KOPT-K1 (cell line): ENCODE results near the gene TAF5.
"Not testable (repeated sequence)": the region's sequence is repeated elsewhere in the genome, so short reads cannot be mapped to it uniquely, and the experiment has no call there.

Source experiments
- H3K27ac ChIP-seq: fragments of 200-600 bp; sonication (generic); 2 replicates; pipeline ENCODE4 v1.5.1; 2016; ENCODE audit warnings: antibody characterized with exemption, mild to moderate bottlenecking, low read depth, low read length; ENCODE audit not compliant: poor library complexity, severe bottlenecking
- H3K36me3 ChIP-seq: fragments of 200-600 bp; sonication (generic); 2 replicates; pipeline ENCODE4 v1.5.1; 2017; ENCODE audit warnings: antibody characterized with exemption, mild to moderate bottlenecking, low read length, moderate library complexity; ENCODE audit not compliant: insufficient read depth
- H3K9me3 ChIP-seq: fragments of 200-600 bp; sonication (generic); 2 replicates; pipeline ENCODE4 v1.5.1; 2017; ENCODE audit warnings: antibody characterized with exemption, low read length, mild to moderate bottlenecking; ENCODE audit not compliant: insufficient read depth, poor library complexity, severe bottlenecking

TAF5 gene

GRCh38 chr10:103367782-103368518, at the start of gene TAF5:
TAF5 (plus strand) TSS chr10:103367976; CDS start chr10:103367990, 14 bp downstream.
- H3K27ac ChIP-seq: peak within 1 kb of the TSS; percentile 77
- H3K36me3 ChIP-seq: peaks cover 6% of the 10 kb centered on the region; the same call in 1 of the 2 replicates
- no peaks in the 10 kb centered on the region for H3K9me3 ChIP-seq

- H3K36me3 ChIP-seq: peaks cover 94% of the 10 kb centered on the region
- H3K27ac ChIP-seq: no peak overlapping the region
- no peaks in the 10 kb centered on the region for H3K9me3 ChIP-seq
Observed at GRCh38 chr10:103327906-103328305, 39.9 kb upstream of the TAF5 start.

GRCh38 chr10:103333934-103334520, 33.7 kb upstream of the TAF5 start:
- peaks cover 81% of the 10 kb centered on the region for H3K36me3 ChIP-seq
- no peak overlapping the region for H3K27ac ChIP-seq

GRCh38 chr10:103334567-103334966, 33.2 kb upstream of the TAF5 start:
- H3K36me3 ChIP-seq: peaks cover 81% of the 10 kb centered on the region
- no peaks in the 10 kb centered on the region for H3K9me3 ChIP-seq
- H3K27ac ChIP-seq: no peak overlapping the region

More at GRCh38 chr10:103333934-103334520, 33.7 kb upstream of the TAF5 start:
- no peaks in the 10 kb centered on the region for H3K9me3 ChIP-seq

- no peaks in the 10 kb centered on the region for H3K9me3 ChIP-seq
- H3K27ac ChIP-seq: no peak overlapping the region
- peaks cover 75% of the 10 kb centered on the region for H3K36me3 ChIP-seq
Observed at GRCh38 chr10:103336370-103336769, 31.4 kb upstream of the TAF5 start.

GRCh38 chr10:103350175-103350516, 17.6 kb upstream of the TAF5 start:
- peak overlapping the region; percentile 76 for H3K27ac ChIP-seq
- H3K36me3 ChIP-seq: peaks cover 35% of the 10 kb centered on the region
- H3K9me3 ChIP-seq: no peaks in the 10 kb centered on the region

GRCh38 chr10:103350517-103351260, 17.1 kb upstream of the TAF5 start, which contains the start of gene PCGF6:
PCGF6 (minus strand) TSS chr10:103351140; CDS start chr10:103351066, 74 bp downstream.
- H3K27ac ChIP-seq: peak within 1 kb of the TSS; percentile 76
- peaks cover 30% of the 10 kb centered on the region for H3K36me3 ChIP-seq
- H3K9me3 ChIP-seq: no peaks in the 10 kb centered on the region

GRCh38 chr10:103353281-103353680, 14.5 kb upstream of the TAF5 start:
- no peaks in the 10 kb centered on the region for H3K9me3 ChIP-seq
- H3K27ac ChIP-seq: no peak overlapping the region
- H3K36me3 ChIP-seq: peaks cover 9% of the 10 kb centered on the region

- not testable (repeated sequence) for H3K36me3 ChIP-seq, H3K27ac ChIP-seq, H3K9me3 ChIP-seq
Observed at GRCh38 chr10:103354567-103354966, 13.2 kb upstream of the TAF5 start.

GRCh38 chr10:103355906-103356599, 11.7 kb upstream of the TAF5 start:
- Histone ChIP-seq H3K9me3 (no peaks in the 10 kb centered on the region), H3K36me3 (no peaks in the 10 kb centered on the region), H3K27ac (no peak overlapping the region)

- H3K27ac ChIP-seq: not testable (repeated sequence)
Observed at GRCh38 chr10:103359493-103359892, 8.3 kb upstream of the TAF5 start.

GRCh38 chr10:103360791-103361190, 7.0 kb upstream of the TAF5 start:
- not testable (repeated sequence) for H3K9me3 ChIP-seq, H3K27ac ChIP-seq

More at GRCh38 chr10:103359493-103359892, 8.3 kb upstream of the TAF5 start:
- H3K9me3 ChIP-seq, H3K36me3 ChIP-seq: not testable (repeated sequence)

GRCh38 chr10:103367379-103367781, 396 bp upstream of the TAF5 start:
- no peaks in the 10 kb centered on the region for H3K9me3 ChIP-seq
- H3K36me3 ChIP-seq: 0 out of 2 replicates have a peak, but pooled peaks cover 6% of the 10 kb centered on the region
- peak overlapping the region; percentile 77 for H3K27ac ChIP-seq

More at GRCh38 chr10:103360791-103361190, 7.0 kb upstream of the TAF5 start:
- not testable (repeated sequence) for H3K36me3 ChIP-seq

- Histone ChIP-seq H3K27ac (no peak overlapping the region), H3K36me3 (peaks cover 59% of the 10 kb centered on the region), H3K9me3 (no peaks in the 10 kb centered on the region)
Observed at GRCh38 chr10:103373544-103373943, 5.8 kb downstream of the TAF5 start.

GRCh38 chr10:103374263-103374662, 6.5 kb downstream of the TAF5 start:
- no peak overlapping the region for H3K27ac ChIP-seq
- peaks cover 66% of the 10 kb centered on the region for H3K36me3 ChIP-seq
- H3K9me3 ChIP-seq: no peaks in the 10 kb centered on the region
